Heart right ventricle (tissue), 16 donors: ENCODE data around the gene HRH1. TPM values are rescaled to one million over a fixed set of nuclear protein-coding genes. Genes with fewer than 3 reads are reported as not detected.
"Not testable (repeated sequence)": the region's sequence is repeated elsewhere in the genome, so short reads cannot be mapped to it uniquely, and the experiment has no call there.

Experiments
- ATAC-seq, 8 donors: fragments of 200-7000 bp; cut with Tn5 transposase; one replicate each; pipeline ENCODE4 v1.9.1; 2020; ENCODE audit warnings: mild to moderate bottlenecking in 8 of 8, moderate library complexity in 8 of 8, moderate number of reproducible peaks in 1 of 8
- DNase-seq, 2 donors: peaks; one replicate each; pipeline ENCODE4 v3.0.0-alpha.2; 2020
- H3K27ac ChIP-seq, 10 donors: fragments of 200-600 bp; sonication (generic) in 2 of 10; one replicate each; pipeline versions ENCODE4 v1.5.0 to v1.8.0; 2020 to 2022; ENCODE audit warnings: mild to moderate bottlenecking in 3 of 10
- H3K27me3 ChIP-seq, 7 donors: fragments of 200-600 bp; one replicate each; pipeline ENCODE4 v1.8.0; 2021 to 2022; ENCODE audit warnings: mild to moderate bottlenecking in 2 of 7
- H3K36me3 ChIP-seq, 9 donors: fragments of 200-600 bp; sonication (generic) in 1 of 9; one replicate each; pipeline versions ENCODE4 v1.5.0 to v1.8.0; 2020 to 2022; ENCODE audit warnings: mild to moderate bottlenecking in 2 of 9
- H3K4me1 ChIP-seq, 9 donors: fragments of 200-600 bp; sonication (generic) in 1 of 9; one replicate each; pipeline versions ENCODE4 v1.5.0 to v1.8.0; 2020 to 2022; ENCODE audit warnings: mild to moderate bottlenecking in 4 of 9
- H3K4me3 ChIP-seq, 10 donors: fragments of 200-600 bp; sonication (generic) in 2 of 10; one replicate each; pipeline versions ENCODE4 v1.5.0 to v1.8.0; 2020 to 2022; ENCODE audit warnings: mild to moderate bottlenecking in 7 of 10, moderate library complexity in 2 of 10
- H3K9me3 ChIP-seq, 11 donors: fragments of 200-600 bp in 10 of 11; sonication (generic) in 2 of 11; one replicate each; pipeline versions ENCODE4 v1.5.0 to v1.8.0; 2013 to 2022; ENCODE audit warnings: mild to moderate bottlenecking in 2 of 11, control low read depth in 1 of 11, moderate library complexity in 1 of 11
- WGBS, 2 donors: extraction: QIAGEN DNeasy Blood & Tissue Kit; methylation state at CpG; one replicate each; pipeline ENCODE4 v1.1.7; 2013; ENCODE audit warnings: inconsistent platforms in 1 of 2; 5-methylcytosine and 5-hydroxymethylcytosine counted together
- intact Hi-C, 10 donors: fragments of 100-400 bp; cut with DNase I; formaldehyde crosslinking; loops; one replicate each; pipeline versions ENCODE4 v1.11.1 to v1.14.2; 2022
- polyA plus RNA-seq, 2 donors: library from polyadenylated mRNA; stranded (reverse); fragments of 200-250 nt; gene quantifications; one replicate each; pipeline ENCODE4 v1.2.3, GENCODE V29; 2013
- total RNA-seq, 10 donors: library from RNA; stranded (reverse); fragmentation: NEBNext Ultra II Directional in 3 of 10; extraction: Animal tissue kit (Norgen Biotek cat#: 25700) in 3 of 10; gene quantifications; one replicate each; pipeline versions ENCODE4 v1.2.1 to v1.2.4, GENCODE V29; 2021 to 2023
- TF ChIP-seq, protein P1 (sequence below), 9 donors: fragments of 200-600 bp; sonication (generic) in 2 of 9; IDR thresholded peaks; one replicate each; pipeline versions ENCODE4 v1.5.0 to v1.8.0; 2021 to 2022; ENCODE audit warnings: antibody characterized with exemption in 9 of 9, mild to moderate bottlenecking in 5 of 9, moderate library complexity in 1 of 9
- donor health status: Arrhythmogenic right ventricular cardiomyopathy.
- donor health status: ischemic (EF 13 %, LVEDD 7.1; RV severe dilation, severe dysfunction).
- donor health status: healthy with polysubstance abuse.
- donor health status: DM: no; HTN: yes; CAD: no.
- donor health status: DM: no; HTN: no; CAD: no.
- donor health status: ischemic (EF 25% LVEDD 6.9; RV normal size, moderate dysfunction).
- donor health status: ischemic (EF 25% LVEDD 5.7; RV mildly dilated, moderate dysfunction).
- donor health status: healthy.
- donor health status: DM: yes; HTN: yes; CAD: no.
- donor health status: Ischemic cardiomyopathy.
- donor health status: ischemic (EF 35%, LVEDD 5.7; RV mildly dilated, moderate dysfunction).
- donor health status: nonischemic (EF 11% LVEDD 7.7; RV severe dilation, severe dysfunction).
- donor health status: DM: yes; HTN: yes; CAD: no.
- donor health status: PGD.
- donor health status: ischemic (EF 29% LVEDD 5.4; RV normal size, mild dysfunction).
- donor health status: nonischemic (EF 23%, LVEDD 6.1; RV moderate dilation, normal function).

The HRH1 gene
- total and polyA plus RNA-seq, 12 donors: 0.57 to 3.1 (median 1.3) TPM

DNA sequence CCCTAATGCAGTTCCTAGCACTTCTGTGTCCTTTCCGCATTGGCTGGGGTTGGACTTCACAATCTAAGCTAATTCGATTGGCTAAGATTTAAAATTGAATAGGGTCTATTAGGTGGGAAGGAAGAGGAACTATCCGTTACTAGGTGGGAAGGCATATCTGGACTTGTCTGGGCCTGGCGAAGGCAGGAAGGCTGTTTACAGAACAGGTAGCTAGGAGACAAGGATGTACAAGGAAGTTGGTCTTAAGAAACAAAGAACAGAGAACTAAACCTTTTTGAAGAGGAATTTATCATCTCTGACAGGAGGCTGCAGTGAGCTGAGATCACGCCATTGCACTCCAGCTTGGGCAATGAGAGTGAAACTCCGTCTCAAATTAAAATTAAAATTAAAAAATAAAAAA lies 100.6 kb downstream of the HRH1 start:
- Histone ChIP-seq H3K27ac (no peak overlapping the region), H3K27me3 (no peaks in the 10 kb centered on the region), H3K4me1 (no peaks in the 10 kb centered on the region), H3K9me3 (no peaks in the 10 kb centered on the region), H3K36me3 (peaks cover 0 to 8% (median 0%) of the 10 kb centered on the region in 9 donors), H3K4me3 (no peak overlapping the region)
- 89 to 93% methylated on average over 6 of the region's 6 CpGs for WGBS, 2 donors
- intact Hi-C loops: loop anchor here in 1 of 10 donors (10.0 kb wide), 1 partner anchor 50 kb away; no protein-coding TSS in a partner anchor
- ATAC-seq (no peak), DNase-seq (no peak)
- TF ChIP-seq, protein P1, sequence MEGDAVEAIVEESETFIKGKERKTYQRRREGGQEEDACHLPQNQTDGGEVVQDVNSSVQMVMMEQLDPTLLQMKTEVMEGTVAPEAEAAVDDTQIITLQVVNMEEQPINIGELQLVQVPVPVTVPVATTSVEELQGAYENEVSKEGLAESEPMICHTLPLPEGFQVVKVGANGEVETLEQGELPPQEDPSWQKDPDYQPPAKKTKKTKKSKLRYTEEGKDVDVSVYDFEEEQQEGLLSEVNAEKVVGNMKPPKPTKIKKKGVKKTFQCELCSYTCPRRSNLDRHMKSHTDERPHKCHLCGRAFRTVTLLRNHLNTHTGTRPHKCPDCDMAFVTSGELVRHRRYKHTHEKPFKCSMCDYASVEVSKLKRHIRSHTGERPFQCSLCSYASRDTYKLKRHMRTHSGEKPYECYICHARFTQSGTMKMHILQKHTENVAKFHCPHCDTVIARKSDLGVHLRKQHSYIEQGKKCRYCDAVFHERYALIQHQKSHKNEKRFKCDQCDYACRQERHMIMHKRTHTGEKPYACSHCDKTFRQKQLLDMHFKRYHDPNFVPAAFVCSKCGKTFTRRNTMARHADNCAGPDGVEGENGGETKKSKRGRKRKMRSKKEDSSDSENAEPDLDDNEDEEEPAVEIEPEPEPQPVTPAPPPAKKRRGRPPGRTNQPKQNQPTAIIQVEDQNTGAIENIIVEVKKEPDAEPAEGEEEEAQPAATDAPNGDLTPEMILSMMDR (IDR thresholded peaks at IDR 0.05): no peak

DNA sequence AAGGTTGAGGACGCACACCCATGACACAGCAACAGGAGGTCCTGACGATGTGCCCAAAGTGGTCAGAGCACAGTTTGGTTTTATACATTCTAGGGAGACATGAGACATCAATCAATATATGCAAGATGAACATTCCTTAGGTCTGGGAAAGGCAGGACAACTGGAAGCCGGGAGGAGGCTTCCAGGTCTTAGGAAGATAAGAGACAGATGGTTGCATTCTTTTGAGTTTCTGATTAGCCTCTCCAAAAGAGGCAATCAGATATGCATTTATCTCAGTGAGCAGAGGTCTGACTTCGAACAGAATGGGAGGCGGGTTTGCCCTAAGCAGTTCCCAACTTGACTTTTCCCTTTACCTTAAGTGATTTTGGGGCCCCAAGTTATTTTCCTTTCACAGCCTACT lies 101.2 kb downstream of the HRH1 start:
- 49 to 53% methylated on average over 5 of the region's 5 CpGs for WGBS, 2 donors
- intact Hi-C loops: loop anchor here in 1 of 10 donors (10.0 kb wide), 1 partner anchor 49 kb away; no protein-coding TSS in a partner anchor

DNA sequence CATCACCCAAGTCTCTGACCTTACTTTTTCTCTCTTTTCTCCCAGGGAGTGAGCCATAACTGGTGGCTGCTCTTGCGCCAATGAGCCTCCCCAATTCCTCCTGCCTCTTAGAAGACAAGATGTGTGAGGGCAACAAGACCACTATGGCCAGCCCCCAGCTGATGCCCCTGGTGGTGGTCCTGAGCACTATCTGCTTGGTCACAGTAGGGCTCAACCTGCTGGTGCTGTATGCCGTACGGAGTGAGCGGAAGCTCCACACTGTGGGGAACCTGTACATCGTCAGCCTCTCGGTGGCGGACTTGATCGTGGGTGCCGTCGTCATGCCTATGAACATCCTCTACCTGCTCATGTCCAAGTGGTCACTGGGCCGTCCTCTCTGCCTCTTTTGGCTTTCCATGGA lies 104.7 kb downstream of the HRH1 start:
- ATAC-seq (no peak), DNase-seq (no peak)
- TF ChIP-seq, protein P1 (IDR thresholded peaks at IDR 0.05): no peak
- Histone ChIP-seq H3K27ac (no peak overlapping the region), H3K27me3 (peaks cover 0 to 8% (median 0%) of the 10 kb centered on the region in 7 donors), H3K36me3 (peaks cover 0 to 10% (median 0%) of the 10 kb centered on the region in 9 donors), H3K4me1 (no peaks in the 10 kb centered on the region), H3K9me3 (no peaks in the 10 kb centered on the region), H3K4me3 (no peak overlapping the region)
- intact Hi-C loops: loop anchor here in 1 of 10 donors (10.0 kb wide), 1 partner anchor 46 kb away; no protein-coding TSS in a partner anchor
- WGBS, 2 donors: 94 to 96% methylated on average over 11 of the region's 11 CpGs

More for the DNA sequence above, 101.2 kb downstream of the HRH1 start:
- not testable (repeated sequence) for H3K4me3 ChIP-seq, ATAC-seq, DNase-seq, H3K27ac ChIP-seq, H3K27me3 ChIP-seq, H3K9me3 ChIP-seq, H3K4me1 ChIP-seq
- peaks cover 0 to 10% (median 0%) of the 10 kb centered on the region in 9 donors for H3K36me3 ChIP-seq

DNA sequence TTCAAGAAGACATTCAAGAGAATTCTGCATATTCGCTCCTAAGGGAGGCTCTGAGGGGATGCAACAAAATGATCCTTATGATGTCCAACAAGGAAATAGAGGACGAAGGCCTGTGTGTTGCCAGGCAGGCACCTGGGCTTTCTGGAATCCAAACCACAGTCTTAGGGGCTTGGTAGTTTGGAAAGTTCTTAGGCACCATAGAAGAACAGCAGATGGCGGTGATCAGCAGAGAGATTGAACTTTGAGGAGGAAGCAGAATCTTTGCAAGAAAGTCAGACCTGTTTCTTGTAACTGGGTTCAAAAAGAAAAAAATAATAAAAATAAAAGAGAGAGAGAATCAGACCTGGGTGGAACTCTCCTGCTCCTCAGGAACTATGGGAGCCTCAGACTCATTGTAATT lies 106.2 kb downstream of the HRH1 start:
- Histone ChIP-seq H3K27ac (no peak overlapping the region), H3K27me3 (peaks cover 0 to 13% (median 0%) of the 10 kb centered on the region in 7 donors), H3K36me3 (peaks cover 0 to 10% (median 0%) of the 10 kb centered on the region in 9 donors), H3K4me1 (no peaks in the 10 kb centered on the region), H3K4me3 (no peak overlapping the region), H3K9me3 (no peaks in the 10 kb centered on the region)
- TF ChIP-seq, protein P1 (IDR thresholded peaks at IDR 0.05): no peak
- no peak for ATAC-seq
- no peak for DNase-seq
- intact Hi-C loops: no loop called here
- WGBS, 2 donors: 83 to 85% methylated on average over 3 of the region's 3 CpGs

DNA sequence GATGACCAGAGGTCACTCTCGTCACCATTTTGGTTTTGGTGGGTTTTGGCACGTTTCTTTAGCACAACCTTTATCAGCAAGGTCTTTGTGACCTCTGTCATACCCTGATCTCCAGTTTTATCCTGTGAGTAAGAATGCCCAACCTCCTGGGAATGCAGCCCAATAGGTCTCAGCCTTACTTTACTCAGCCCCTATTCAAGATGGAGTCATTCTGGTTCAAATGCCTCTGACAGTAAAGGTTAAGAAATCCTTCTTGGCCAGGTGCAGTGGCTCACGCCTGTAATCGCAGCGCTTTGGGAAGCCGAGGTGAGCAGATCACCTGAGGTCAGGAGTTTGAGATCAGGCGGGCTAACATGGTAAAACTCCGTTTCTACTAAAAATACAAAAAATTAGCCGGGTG lies 114.7 kb downstream of the HRH1 start:
- Histone ChIP-seq H3K27me3 (peaks cover 0 to 5% (median 0%) of the 10 kb centered on the region in 7 donors), H3K9me3 (no peaks in the 10 kb centered on the region), H3K27ac (no peak overlapping the region), H3K4me1 (peaks cover 7 to 19% (median 17%) of the 10 kb centered on the region in 9 donors), H3K4me3 (no peak overlapping the region), H3K36me3 (no peaks in the 10 kb centered on the region)
- ATAC-seq: no peak
- intact Hi-C loops: no loop called here
- no peak for DNase-seq
- TF ChIP-seq, protein P1 (IDR thresholded peaks at IDR 0.05): no peak
- 82% methylated on average over 9 of the region's 9 CpGs for WGBS, 2 donors
